Stimulated activated CD4-positive, alpha-beta T cell treated with anti-CD3 and anti-CD28 coated beads, Interleukin-15, amount 100 ng/mL, for 1 hour (primary cell): Measurements from ENCODE around the gene ZNF740.
"Not testable (repeated sequence)": the region's sequence is repeated elsewhere in the genome, so short reads cannot be mapped to it uniquely, and the experiment has no call there.

Source experiments
- DNase-seq, 2 donors: peaks; one replicate each; pipeline ENCODE4 v3.0.0-alpha.2; 2020; ENCODE audit warnings: low read depth in 1 of 2, low spot score in 1 of 2

The ZNF740 gene

DNA sequence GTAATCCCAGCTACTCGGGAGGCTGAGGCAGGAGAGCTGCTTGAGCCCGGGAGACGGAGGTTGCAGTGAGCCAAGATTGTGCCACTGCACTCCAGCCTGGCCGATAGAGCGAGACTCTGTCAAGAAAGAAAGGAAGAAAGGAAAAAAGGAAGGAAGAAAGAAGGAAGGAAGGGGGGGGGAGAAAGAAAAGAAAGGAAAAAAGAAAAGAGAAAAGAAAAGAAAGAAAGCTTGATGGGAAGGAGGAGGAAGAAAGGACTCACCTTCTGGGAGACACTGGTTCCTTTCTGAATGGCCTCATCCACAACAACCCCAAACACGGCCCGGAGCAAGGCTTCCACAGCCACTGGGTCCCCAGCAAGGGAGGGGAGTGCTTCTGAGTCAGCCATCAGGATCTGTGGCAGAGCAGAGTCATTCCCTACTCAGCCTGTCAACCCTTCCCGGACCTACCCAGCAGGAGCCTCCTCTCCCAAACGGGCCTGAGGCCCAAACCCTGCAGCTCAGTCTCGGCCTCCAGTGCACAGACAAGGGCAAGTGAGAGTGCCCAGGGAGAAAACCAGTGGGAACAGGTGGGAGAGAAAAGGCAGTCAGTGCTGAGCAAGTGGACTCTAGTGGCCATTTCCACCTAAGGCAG is 7.3 kb upstream of the ZNF740 start:
- DNase-seq: no peak

DNA sequence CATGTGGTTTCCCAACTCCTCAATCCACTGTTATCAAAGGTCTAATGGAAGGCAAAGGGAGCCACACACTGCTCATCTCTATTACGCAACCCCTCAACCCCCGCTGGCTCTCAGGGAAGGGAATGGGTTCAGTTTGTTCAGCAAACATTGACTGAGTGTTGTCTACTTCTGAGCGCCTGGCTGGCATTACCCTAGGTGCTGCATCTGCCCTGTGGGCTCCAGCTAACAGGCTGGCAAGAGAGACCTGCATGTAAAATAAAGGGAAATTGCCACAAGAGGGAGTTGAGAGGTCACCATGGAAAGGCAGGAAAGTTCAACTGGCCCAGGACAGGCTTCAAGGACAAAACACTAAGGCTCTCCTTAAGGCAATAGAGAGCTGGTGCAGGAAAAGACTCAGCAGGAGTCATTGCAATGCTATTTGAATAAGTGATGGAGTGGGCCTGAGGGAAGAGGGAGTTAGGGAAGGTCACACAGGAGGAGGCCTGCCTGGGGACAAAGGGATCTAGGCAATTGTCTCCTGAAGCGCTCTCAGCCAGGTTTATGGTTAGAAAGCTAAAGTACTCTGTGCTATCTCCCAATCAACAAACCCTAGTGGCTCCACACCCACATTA is 5.5 kb upstream of the ZNF740 start:
- no peak for DNase-seq

DNA sequence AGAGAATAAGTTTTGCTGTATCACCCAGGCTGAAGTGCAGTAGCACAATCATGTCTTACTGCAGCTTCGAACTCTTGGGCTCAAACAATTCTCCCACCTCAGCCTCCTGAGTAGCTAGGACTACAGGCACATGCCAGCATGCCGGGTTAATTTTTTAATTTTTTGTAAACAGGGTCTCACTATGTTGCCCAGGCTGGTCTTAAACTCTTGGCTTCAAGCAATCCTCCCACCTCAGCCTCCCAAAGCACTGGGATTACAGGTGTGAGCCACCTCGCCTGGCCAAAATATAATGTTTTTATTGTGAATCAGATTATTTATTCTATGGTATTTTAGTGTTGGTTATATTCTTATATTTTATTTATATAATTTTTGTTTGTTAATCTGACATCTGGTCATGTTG is 3.8 kb upstream of the ZNF740 start:
- no peak for DNase-seq

DNA sequence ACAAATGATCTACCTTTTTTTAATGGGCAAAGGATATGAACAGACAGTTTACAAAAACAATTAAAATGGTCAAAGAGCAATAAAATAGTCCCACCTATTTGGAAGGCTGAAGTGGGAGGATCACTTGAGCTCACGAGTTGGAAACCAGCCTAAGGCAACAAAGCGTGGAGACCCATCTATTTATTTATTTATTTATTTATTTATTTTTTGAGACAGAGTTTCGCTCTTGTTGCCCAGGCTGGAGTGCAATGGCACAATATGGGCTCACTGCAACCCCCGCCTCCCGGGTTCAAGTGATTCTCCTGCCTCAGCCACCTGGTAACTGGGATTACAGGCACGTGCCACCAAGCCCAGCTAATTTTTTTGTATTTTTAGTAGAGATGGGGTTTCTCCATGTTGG is 3.1 kb upstream of the ZNF740 start:
- DNase-seq: not testable (repeated sequence)

DNA sequence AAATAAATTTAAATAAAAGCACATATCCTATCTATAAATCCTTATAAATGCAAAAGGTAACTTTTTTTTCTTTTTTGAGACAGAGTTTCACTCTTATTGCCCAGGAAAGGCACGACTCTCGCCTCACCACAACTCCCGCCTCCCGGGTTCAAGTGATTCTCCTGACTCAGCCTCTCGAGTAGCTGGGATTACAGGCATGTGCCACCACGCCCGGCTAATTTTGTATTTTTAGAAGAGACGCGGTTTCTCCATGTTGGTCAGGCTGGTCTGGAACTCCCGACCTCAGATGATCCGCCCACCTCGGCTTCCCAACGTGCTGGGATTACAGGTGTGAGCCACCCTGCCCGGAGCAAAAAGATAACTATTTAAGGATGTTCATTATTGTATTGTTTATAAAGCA is 1.7 kb upstream of the ZNF740 start:
- DNase-seq: not testable (repeated sequence)

DNA sequence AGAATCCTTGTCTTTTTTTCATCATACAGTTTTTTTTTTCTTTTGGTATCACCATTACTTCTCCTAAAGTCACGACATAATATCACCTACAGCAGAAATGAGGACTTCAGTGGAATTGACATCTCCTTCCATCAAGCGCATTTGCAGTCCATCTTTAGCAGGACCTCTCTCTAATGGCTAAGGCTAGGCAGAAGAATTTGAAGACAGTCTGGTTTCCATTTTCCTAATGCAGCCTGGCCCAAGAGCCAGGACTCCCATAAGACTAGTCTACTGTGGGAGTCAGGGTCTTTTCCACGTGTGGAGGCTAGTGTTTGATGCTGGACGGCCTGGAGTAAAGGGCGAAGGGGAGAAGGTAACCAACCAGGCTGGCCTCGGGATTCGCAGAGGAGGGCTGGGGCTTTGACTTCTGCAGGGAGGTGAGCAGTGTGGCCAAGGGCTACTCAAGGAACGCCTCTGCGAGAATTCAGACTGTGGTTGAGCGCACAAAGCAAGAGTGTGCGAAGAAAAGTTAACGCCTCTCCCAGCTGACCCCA is 769 bp upstream of the ZNF740 start:
- DNase-seq: no peak

DNA sequence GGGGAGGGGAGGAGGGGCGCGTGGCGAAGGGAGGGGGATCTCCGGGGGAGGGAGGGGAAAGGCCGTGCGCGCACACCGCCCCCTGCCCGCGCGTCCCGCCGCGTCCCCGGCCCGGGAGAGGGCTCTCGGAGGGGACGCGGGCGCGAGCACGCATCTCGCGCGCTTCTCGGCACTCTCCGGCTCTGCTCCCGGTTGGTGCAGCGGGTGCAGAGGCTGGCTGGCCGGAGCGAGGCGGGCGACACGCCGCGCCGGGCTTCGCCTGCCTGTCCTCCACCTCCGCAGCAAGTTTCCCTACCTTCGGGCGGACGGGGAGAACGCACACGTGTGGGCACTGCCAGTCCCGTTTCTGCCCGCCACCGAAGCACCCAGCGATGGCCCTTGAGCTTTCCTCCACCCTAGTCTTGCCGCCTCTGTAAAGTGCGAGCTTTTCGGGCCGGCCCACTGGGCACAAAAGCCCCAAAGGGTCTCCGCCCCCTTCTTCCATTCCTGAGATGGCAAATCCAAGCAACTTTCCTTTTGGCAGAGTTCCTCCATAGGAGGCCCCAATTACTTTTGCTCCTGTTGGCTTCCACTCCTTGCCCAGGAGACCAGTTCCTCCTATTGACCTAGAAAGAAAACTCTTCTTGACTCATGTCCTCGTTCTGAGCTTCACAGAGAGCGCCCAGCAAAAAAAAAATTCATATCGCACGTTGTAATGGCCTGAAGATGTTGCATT is 566 bp downstream of the ZNF740 start:
- peak; percentile 61 to 70 for DNase-seq

DNA sequence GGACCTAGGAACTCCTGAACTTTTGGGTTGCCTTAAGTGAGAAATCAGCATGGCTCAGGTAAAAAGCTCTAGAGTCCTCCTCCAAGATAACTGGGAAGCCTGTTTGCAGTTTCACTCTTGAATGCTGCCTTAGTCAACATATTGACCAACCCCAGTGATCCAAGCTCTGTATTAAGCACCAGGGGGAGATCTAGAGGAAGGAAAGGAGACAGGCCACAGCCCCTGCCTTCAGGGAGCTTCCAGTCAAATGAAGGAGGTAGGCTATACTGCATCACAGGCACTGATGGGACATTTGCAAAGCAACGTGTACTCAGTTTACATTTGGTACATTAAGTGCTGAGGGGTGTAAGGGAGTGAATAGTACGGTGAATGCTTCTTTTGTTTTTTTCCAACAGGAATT is 1.4 kb downstream of the ZNF740 start:
- no peak for DNase-seq

DNA sequence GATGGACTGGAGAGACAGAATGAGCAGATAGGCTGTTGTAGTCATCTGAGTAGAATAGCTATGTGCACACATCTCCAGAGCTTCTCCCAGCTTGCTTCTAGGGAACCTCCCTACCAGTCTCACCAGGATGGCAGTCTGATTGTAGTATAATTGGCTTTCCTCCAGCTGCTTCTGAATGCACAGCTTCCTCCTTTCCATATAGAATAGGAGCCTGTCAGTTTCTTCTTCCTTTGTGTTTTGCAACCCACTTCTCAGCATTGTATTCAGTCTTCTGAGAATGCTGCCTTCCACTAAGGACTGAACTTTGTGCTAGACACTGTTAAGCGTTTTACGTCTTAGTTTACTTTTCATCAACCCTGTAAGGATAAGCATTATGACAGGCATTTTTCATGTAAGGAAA is 2.4 kb downstream of the ZNF740 start:
- DNase-seq: no peak

DNA sequence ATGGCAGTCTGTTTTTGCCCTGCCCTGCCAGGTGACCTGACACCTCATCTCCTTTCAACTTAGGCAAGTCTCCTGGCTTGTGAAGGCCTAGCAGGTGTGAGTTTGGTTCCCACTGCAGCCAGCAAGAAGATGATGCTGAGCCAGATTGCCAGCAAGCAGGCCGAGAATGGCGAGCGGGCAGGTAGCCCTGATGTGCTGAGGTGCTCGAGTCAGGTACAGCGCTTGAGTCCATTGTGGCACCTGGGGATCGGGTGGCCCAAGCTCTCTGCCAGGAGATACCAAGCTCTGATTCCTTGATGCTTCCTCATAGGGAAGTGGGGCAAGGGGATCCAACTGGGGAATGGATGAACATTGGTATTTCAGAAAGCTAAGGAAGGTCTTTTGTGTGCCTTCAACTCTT is 4.3 kb downstream of the ZNF740 start:
- DNase-seq: no peak

DNA sequence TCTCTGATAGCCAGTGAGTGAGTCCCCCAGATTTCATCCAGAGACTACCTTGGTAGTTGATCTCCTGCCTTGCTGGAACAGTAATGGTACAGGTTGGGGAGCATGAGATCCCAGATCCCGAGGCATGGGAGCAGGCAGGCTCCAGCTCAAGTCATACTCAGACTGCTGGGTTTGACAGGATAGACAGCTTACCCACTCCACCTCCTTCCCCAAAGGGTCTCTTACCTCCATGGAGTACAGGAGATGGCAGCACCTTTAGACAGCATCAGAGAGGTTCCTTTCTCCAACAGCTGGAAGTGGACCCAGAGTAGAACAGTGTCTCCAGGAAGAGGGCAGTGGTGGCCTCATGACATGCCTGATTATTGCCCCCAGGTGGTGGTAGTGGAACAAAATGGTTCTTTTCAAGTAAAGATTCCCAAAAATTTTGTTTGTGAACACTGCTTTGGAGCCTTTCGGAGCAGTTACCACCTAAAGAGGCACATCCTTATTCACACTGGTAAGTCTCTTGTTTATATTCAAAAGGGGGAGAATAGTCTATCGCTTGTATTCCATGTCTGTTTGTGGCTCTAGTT is 5.1 kb downstream of the ZNF740 start:
- no peak for DNase-seq

DNA sequence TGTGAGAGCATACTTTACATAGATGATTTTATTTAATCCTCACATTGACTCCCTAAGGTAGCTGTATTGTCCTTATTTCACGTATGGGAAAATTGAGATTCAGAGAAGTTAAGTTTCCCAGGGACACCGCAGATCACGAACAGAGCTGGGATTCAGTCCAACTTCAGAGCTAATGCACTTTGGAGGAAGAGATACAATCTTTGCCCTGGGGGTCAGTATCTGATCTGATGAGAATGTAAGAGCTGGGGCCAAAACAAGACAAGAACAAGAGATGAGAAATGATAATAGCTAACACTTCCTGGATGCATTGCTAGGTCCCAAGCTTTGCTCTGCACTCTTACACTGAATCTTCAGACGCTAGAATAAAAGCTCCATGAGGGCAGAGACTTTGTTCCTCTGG is 6.2 kb downstream of the ZNF740 start:
- DNase-seq: no peak

DNA sequence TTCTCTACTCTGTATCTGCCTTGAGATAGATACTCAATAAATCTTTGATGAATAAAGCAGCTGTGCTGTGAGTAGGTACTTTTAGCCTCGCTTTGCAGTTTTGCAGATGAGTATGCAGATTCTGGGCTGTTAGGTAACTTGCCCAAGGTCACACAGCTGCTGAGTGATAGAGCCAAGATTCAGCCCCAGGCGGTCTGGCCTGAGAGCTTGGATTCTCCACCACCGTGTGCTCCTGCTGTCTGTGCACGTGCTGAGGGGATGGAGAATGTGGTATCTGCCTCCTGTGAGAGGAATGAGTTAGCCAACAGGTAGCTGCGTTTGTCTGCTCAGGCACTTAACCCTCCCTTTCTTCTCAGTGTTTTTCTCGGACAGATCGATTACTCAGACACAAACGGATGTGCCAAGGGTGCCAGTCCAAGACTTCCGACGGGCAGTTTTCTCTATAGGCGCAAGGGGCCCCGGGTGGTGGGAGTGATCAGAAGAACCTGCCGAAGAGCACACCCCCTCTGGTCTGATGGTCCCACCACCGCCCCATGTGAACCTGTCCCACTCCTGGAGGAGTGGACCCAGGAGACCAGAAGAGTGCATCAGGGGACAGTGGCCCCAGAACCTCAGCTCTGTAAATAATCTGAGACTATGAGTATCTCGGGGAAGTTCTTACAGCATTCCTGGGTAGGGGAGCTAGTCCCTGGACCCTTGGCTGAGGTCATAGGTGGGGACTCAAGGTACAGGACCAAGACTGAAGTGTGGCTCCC is 6.8 kb downstream of the ZNF740 start:
- no peak for DNase-seq

DNA sequence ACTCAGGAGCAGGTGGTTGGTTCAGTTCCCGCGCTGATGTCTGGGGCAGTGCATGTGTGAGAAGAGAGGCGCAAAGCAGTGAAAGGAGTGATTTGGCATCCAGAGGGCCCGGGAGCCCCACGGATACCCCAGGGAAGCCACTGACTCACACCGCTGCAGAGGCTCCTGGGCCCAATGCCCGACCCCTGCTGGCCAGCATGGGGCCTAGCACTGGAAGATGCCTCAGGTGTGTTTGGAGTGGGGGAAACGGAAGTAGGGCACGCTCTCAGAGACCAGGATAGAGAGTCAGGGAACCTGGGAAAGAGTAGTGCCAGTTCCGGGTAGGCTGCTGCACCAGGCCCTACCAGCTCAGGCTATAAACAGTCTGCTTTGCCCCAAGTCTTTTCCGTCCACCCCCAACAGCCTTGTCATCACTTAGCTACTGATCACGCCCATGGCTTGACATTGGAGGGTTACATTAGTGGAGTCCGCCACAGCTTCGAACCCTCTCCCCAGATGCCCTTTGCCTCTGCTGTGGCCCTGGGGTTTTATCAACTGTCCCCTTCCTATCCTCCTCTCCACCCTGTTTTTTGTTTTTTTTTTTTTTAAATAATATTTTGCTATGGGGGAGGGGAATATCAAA is 9.7 kb downstream of the ZNF740 start:
- DNase-seq: peak; percentile 34 to 41

DNA sequence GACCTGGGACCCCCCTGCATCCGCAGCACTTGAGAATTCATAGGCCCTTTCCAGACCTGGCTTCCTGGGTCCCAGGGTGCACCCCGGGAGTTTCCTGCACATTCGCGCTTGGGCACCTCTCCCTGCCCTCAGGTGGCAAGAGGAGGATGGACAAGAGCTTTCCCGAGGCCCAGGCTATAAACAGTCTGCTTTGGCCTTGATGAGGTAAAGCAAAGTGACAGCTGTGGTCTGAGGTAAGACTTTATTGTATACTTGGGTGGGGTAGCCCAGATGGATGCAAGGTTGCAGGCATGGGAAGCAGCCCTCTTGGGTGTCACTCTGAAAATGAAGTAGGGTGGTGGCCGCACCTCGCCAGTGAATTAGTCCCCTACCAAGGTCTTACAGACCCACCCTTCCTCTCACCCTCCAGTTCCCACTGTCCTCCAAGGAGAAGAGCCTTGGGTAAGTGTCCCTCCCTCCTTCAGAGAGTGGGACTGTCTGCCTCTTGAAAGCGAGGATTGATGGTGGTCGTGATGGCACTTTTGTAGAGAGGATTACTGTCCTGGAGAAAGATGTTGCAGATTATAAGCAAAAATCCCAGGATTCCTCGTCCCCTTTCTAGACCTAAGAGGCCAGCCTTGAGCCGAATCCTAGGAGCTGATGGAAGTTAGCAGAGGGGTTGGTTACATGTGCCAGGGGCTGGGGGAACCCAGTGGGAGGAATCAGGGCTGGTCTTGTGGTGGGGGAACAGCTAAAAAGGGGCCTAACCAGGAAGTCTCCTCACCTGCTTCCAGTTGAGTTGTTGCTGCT is 10.8 kb downstream of the ZNF740 start:
- no peak for DNase-seq

DNA sequence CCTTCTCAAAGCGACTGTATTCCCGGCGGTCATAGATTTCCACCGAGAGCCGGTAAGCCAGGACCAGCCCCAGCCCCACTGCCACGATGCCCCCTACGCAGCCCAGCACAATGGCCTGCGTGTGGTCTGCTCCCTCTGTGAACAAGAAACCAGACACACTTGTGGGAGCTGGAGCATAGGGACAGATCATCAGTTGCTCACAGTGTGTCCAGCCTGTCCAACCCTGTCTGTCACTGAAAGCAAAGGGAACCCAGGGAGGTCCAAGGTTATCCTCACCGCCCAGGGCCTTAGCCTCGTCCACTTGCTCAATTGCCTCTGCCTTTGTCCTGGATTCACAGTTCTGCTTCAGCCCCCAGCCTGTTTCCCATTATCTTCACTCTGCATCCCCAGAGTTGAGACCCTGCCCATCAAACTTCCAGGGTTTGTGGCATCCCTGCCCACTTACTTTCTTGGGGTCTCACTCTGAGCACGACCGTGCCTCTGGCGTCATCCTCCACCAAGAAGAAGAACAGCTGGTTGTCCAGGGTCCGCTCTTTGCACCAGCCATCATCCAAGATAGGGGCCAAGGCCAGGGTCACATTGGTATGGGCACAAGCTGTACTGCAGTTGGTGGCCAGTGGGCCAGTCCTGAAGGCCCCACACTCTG is 11.5 kb downstream of the ZNF740 start:
- DNase-seq: no peak

DNA sequence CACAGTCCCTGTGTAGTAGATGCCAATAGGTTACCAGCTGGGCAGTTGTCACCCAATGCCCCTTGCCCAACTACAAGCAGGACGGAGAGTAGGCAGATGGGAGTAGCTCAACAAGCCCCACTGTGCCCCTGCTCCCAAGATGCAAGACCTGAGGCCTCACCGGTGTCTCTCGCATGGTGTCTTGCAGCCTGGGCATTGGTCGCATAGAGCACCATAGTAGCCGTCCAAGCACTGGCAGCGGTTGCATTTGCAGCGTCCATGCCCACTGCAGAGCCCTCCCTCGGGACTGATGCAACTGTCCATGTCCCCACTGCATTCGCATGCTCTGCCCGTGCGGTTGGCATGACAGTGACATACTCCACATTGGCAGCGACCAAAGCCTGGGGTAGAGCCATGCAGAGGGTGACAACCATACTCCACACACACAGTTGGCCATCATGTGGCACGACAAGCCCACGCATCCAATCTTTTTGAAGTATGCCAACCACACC is 12.1 kb downstream of the ZNF740 start:
- DNase-seq: no peak

DNA sequence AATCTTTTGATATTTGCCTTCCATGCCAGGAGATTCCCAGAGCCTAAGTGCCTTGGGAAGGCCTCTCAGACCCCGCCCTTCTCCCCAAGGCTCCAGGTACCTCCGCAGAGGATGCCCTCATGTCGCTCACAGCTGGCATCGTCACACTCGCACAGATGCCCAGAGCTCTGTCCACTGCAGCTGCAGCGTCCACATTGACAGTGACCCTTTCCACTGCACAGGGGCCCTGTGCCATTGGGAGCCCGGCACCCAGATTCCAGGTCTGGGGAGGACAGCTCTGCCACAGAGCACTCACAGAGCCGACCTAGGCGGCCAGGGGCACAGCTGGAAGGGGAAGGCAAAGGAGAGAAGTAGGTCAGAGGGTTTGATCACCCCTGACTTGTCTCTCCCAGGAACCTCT is 12.5 kb downstream of the ZNF740 start:
- DNase-seq: no peak

DNA sequence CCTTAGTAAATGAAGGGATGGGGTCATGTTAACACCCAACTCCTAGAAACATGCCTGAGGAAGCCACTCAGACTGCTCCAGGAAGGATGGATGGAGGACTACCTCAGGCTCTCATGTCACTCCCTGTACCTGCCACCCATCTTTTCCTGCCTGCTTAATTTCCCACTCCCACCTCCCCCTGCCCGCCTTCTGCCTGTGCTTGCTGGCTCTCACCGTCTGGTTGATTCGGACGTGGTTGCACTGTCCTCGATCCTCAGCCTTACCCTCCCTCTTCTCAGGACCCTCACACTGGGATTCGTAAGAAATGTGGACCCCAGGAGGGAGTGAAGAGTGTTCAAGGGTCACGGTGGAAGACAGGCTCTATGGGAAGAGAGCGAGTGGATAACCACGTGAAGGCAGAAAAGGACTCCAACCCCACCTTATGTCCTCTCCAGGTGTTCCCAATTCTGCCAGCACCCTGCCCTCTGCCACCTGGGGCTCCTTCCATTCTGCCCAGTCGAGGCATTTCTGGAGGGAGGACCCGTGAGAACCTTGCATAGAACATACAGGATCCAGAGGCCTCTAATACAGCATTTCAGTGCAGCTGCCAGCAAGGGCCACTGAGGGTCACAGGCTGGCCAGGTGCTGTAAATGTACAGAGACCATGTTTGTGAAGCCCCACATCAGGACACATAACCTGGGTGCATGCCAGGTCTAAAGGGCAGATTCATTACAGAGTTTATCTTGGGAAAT is 13.6 kb downstream of the ZNF740 start:
- no peak for DNase-seq
